GM12878 (cell line): ENCODE data around the gene ACKR2. TPM values are rescaled to one million over a fixed set of nuclear protein-coding genes. Genes with fewer than 3 reads are reported as not detected.

Experiments used
- ATF7 ChIP-seq: fragments of 450-650 bp; IDR thresholded peaks from 2 replicates; pipeline ENCODE4 v1.6.1; 2016; ENCODE audit warnings: low read depth, mild to moderate bottlenecking
- BCLAF1 ChIP-seq: fragments of 450-650 bp; IDR thresholded peaks from 2 replicates; pipeline ENCODE4 v1.6.1; 2017; ENCODE audit warnings: antibody characterized with exemption, mild to moderate bottlenecking, moderate library complexity
- CREM ChIP-seq: IDR thresholded peaks from 2 replicates; pipeline ENCODE4 v1.6.1; 2014; ENCODE audit warnings: antibody characterized with exemption, low read depth
- ELK1 ChIP-seq: IDR thresholded peaks from 2 replicates; pipeline ENCODE4 v1.6.1; 2012; ENCODE audit warnings: low read depth, low read length, improper control_type of control experiment
- IKZF1 ChIP-seq: fragments of 450-650 bp; conservative IDR thresholded peaks from 2 replicates; pipeline ENCODE4 v1.6.1; 2017; ENCODE audit warnings: antibody characterized with exemption, mild to moderate bottlenecking
- IRF3 ChIP-seq: fragments of 450-650 bp; IDR thresholded peaks from 2 replicates; pipeline ENCODE4 v1.6.1; 2014; ENCODE audit warnings: mild to moderate bottlenecking
- IRF4 ChIP-seq: IDR thresholded peaks from 2 replicates; pipeline ENCODE4 v1.6.1; 2011; ENCODE audit warnings: low read depth, low read length
- KAT2A ChIP-seq: conservative IDR thresholded peaks from 2 replicates; pipeline ENCODE4 v1.6.1; 2011; ENCODE audit warnings: low read depth, low read length; ENCODE audit not compliant: control insufficient read depth
- NR2F1 ChIP-seq: fragments of 450-650 bp; conservative IDR thresholded peaks from 2 replicates; pipeline ENCODE4 v1.6.1; 2017; ENCODE audit warnings: mild to moderate bottlenecking
- NRF1 ChIP-seq: conservative IDR thresholded peaks from 2 replicates; pipeline ENCODE4 v1.6.1; 2011; ENCODE audit warnings: mild to moderate bottlenecking, low read depth, low read length, improper control_type of control experiment
- PAX8 ChIP-seq: fragments of 450-650 bp; IDR thresholded peaks from 2 replicates; pipeline ENCODE4 v1.6.1; 2017; ENCODE audit warnings: mild to moderate bottlenecking, moderate library complexity
- POLR2A ChIP-seq: IDR thresholded peaks from 2 replicates; pipeline ENCODE4 v1.6.1; 2011; ENCODE audit warnings: low read depth, mild to moderate bottlenecking, low read length
- RAD21 ChIP-seq: IDR thresholded peaks from 2 replicates; pipeline ENCODE4 v1.6.1; 2011; ENCODE audit warnings: mild to moderate bottlenecking, low read depth, low read length, moderate library complexity; ENCODE audit not compliant: insufficient read depth
- SIX5 ChIP-seq: IDR thresholded peaks from 2 replicates; pipeline ENCODE4 v1.6.1; 2011; ENCODE audit warnings: mild to moderate bottlenecking, low read depth, low read length, moderate library complexity; ENCODE audit not compliant: severe bottlenecking
- SMARCA5 ChIP-seq: fragments of 450-650 bp; IDR thresholded peaks from 2 replicates; pipeline ENCODE4 v1.6.1; 2017; ENCODE audit warnings: mild to moderate bottlenecking
- SP1 ChIP-seq: IDR thresholded peaks from one replicate; pipeline ENCODE4 v1.6.1; 2011; ENCODE audit warnings: low read depth, low read length
- SUZ12 ChIP-seq: fragments of 200-600 bp; sonication (generic); IDR thresholded peaks from one replicate; pipeline ENCODE4 v1.6.1; 2018; ENCODE audit warnings: antibody characterized with exemption, mild to moderate bottlenecking; ENCODE audit not compliant: unreplicated experiment
- TAF1 ChIP-seq: IDR thresholded peaks from 2 replicates; pipeline ENCODE4 v1.6.1; 2011; ENCODE audit warnings: mild to moderate bottlenecking, low read depth, low read length, borderline replicate concordance
- WRNIP1 ChIP-seq: IDR thresholded peaks from 2 replicates; pipeline ENCODE4 v1.6.1; 2011; ENCODE audit warnings: low read depth, low read length, improper control_type of control experiment, borderline replicate concordance
- ZBED1 ChIP-seq: IDR thresholded peaks from 2 replicates; pipeline ENCODE4 v1.6.1; 2016; ENCODE audit warnings: borderline replicate concordance
- ZBTB4 ChIP-seq: fragments of 450-650 bp; formaldehyde crosslinking; IDR thresholded peaks from 2 replicates; pipeline ENCODE4 v1.4.0; 2022; ENCODE audit warnings: mild to moderate bottlenecking, moderate library complexity
- ZNF622 ChIP-seq: fragments of 450-650 bp; IDR thresholded peaks from 2 replicates; pipeline ENCODE4 v1.6.1; 2017; ENCODE audit warnings: mild to moderate bottlenecking, inconsistent platforms
- ZSCAN29 ChIP-seq: fragments of 450-650 bp; IDR thresholded peaks from 2 replicates; pipeline ENCODE4 v1.6.1; 2017; ENCODE audit warnings: mild to moderate bottlenecking, moderate library complexity
- polyA plus RNA-seq, 11 experiments: library from polyadenylated mRNA; depleted of rRNA in 4 of 11; unstranded in 6 of 11; stranded (reverse) in 5 of 11; fragments of >200 nt; fragmentation: Nextera tagmentation in 4 of 11; fragmentation: Illumina TruSeq in 1 of 11; extraction: Ambion mirVana in 4 of 11; extraction: Trizol in 1 of 11; gene quantifications; 1 replicate in 1 of 11; 2 replicates in 10 of 11; pipeline versions ENCODE4 v1.2.1 to v1.2.3, GENCODE V29; 2011 to 2016; ENCODE audit warnings: inconsistent platforms in 2 of 11, missing spikeins in 2 of 11, low read depth in 1 of 11
- total RNA-seq, 4 experiments: library from RNA; depleted of rRNA in 3 of 4; stranded (reverse); fragments of >200 nt in 3 of 4; fragmentation: Illumina TruSeq in 1 of 4; extraction: Trizol in 1 of 4; gene quantifications; 2 replicates each; pipeline versions ENCODE4 v1.2.1 to v1.2.3, GENCODE V29; 2013 to 2021

Gene ACKR2
- total and polyA plus RNA-seq, 10 of the 15 experiments (the other 5 are each of a cell fraction or from before 2014, with no cell fraction given), result 0.05 to 0.91 (median 0.23) TPM; not detected in 2

GRCh38 chr3:42804106-42804830 lies 5.0 kb upstream of the ACKR2 start, which contains the start of gene HIGD1A (continued):
- TF ChIP-seq CREM (peak; percentile 70), TAF1 (peak; percentile 79; the same call in 1 of the 2 replicates), KAT2A (no peak), ELK1 (0 out of 2 replicates have a peak, but pooled peaks have one; percentile 36), NRF1 (peak; percentile 48), ZBED1 (0 out of 2 replicates have a peak, but pooled peaks have one; percentile 28), ZSCAN29 (no peak), SP1 (peak; percentile 83), SMARCA5 (no peak), NR2F1 (0 out of 2 replicates have a peak, but pooled peaks have one; percentile 4), IRF3 (peak; percentile 69), ZNF622 (no peak), ZBTB4 (no peak), RAD21 (no peak), PAX8 (no peak), IKZF1 (peak; percentile 41; the same call in 1 of the 2 replicates), IRF4 (no peak), BCLAF1 (no peak), WRNIP1 (no peak), ATF7 (no peak), POLR2A (peak; percentile 94), SUZ12 (no peak), SIX5 (no peak)
